HG02870 (cell line): ENCODE results near the gene SNUPN.
A peak's percentile ranks its signal among the peaks of the same experiment; 100 is the strongest.
"Not testable (repeated sequence)": the region's sequence is repeated elsewhere in the genome, so short reads cannot be mapped to it uniquely, and the experiment has no call there.

ENCODE experiments used
- ATAC-seq: cut with Tn5 transposase; IDR thresholded peaks from one replicate; pipeline ENCODE4 v1.9.1; 2021; ENCODE audit warnings: mild to moderate bottlenecking, moderate library complexity; ENCODE audit not compliant: unreplicated experiment

SNUPN gene

GRCh38 chr15:75584121-75584520 lies 41.4 kb downstream of the SNUPN start:
- ATAC-seq: no peak

GRCh38 chr15:75583701-75584100 lies 41.8 kb downstream of the SNUPN start:
- no peak for ATAC-seq

GRCh38 chr15:75582943-75583342 lies 42.6 kb downstream of the SNUPN start:
- not testable (repeated sequence) for ATAC-seq

GRCh38 chr15:75578948-75579920 lies 46.3 kb downstream of the SNUPN start, which contains the start of gene PTPN9:
Gene PTPN9, minus strand, starts transcription at chr15:75579315. Its CDS starts 539 bp downstream, at chr15:75578776.
- ATAC-seq: peak; percentile 56

GRCh38 chr15:75578173-75578947 lies 47.2 kb downstream of the SNUPN start:
- peak; percentile 42 for ATAC-seq

- ATAC-seq: no peak
These were observed 47.9 kb downstream of the SNUPN start for GRCh38 chr15:75577401-75578172.

- ATAC-seq: no peak
These were observed 51.7 kb downstream of the SNUPN start for GRCh38 chr15:75573648-75574384.

- no peak for ATAC-seq
These were observed 55.2 kb downstream of the SNUPN start for GRCh38 chr15:75570126-75570845.

- no peak for ATAC-seq
These were observed 60.2 kb downstream of the SNUPN start for GRCh38 chr15:75565062-75565970.

- ATAC-seq: no peak
These were observed 63.6 kb downstream of the SNUPN start for GRCh38 chr15:75561888-75562287.

- not testable (repeated sequence) for ATAC-seq
These were observed 66.2 kb downstream of the SNUPN start for GRCh38 chr15:75559360-75559759.

- not testable (repeated sequence) for ATAC-seq
These were observed 66.6 kb downstream of the SNUPN start for GRCh38 chr15:75558955-75559354.

GRCh38 chr15:75554717-75555116 lies 70.8 kb downstream of the SNUPN start:
- ATAC-seq: no peak

- ATAC-seq: no peak
These were observed 71.9 kb downstream of the SNUPN start for GRCh38 chr15:75553659-75554058.

GRCh38 chr15:75551091-75551490 lies 74.4 kb downstream of the SNUPN start:
- ATAC-seq: no peak
